AG04450 (cell line): Measurements from ENCODE around the gene EFHD1. TPM values are rescaled to one million over a fixed set of nuclear protein-coding genes. Genes with fewer than 3 reads are reported as not detected.
"Not testable (repeated sequence)": the region's sequence is repeated elsewhere in the genome, so short reads cannot be mapped to it uniquely, and the experiment has no call there.

ENCODE experiments used
- CTCF ChIA-PET: fragments of 300-600, 350-600 bp; formaldehyde crosslinking; extraction: SDS; loops from one replicate; lab custom pipeline; 2022; ENCODE audit warnings: antibody characterized with exemption, inconsistent platforms; lab: Charles Lee
- POLR2A ChIA-PET: fragments of 350-600 bp; formaldehyde crosslinking; extraction: SDS; loops from one replicate; lab custom pipeline; 2021; ENCODE audit warnings: antibody characterized with exemption, inconsistent platforms; lab: Yijun Ruan, JAX
- DNase-seq: peaks from one replicate; pipeline ENCODE4 v3.0.0-alpha.2; 2011; ENCODE audit warnings: low read depth, low spot score
- H3K27ac ChIP-seq: one replicate; pipeline ENCODE4 v1.5.1; 2012; ENCODE audit warnings: low read depth, low read length, control low read depth
- H3K27me3 ChIP-seq: one replicate; pipeline ENCODE4 v1.6.0; 2012; ENCODE audit warnings: low read length; ENCODE audit not compliant: control insufficient read depth, insufficient read depth
- H3K4me3 ChIP-seq: 2 replicates; pipeline ENCODE4 v1.5.1; 2011; ENCODE audit warnings: mild to moderate bottlenecking, low read depth, low read length, control low read depth
- H3K9me3 ChIP-seq: 2 replicates; pipeline ENCODE4 v1.5.1; 2012; ENCODE audit warnings: low read length; ENCODE audit not compliant: control insufficient read depth, insufficient read depth
- CTCF ChIP-seq: IDR thresholded peaks from 2 replicates; pipeline ENCODE4 v1.5.1; 2011; ENCODE audit warnings: low read depth, low read length, control low read depth, inconsistent platforms
- polyA plus RNA-seq: library from polyadenylated mRNA; depleted of rRNA; stranded (reverse); fragments of >200 nt; gene quantifications from 2 replicates; pipeline ENCODE4 v1.2.3, GENCODE V29; 2011

The EFHD1 gene
- polyA plus RNA-seq, 1 experiment: 0.05 TPM

GRCh38 chr2:232687382-232688160 is 54.2 kb downstream of the EFHD1 start:
- Histone ChIP-seq H3K27me3 (peaks cover 2% of the 10 kb centered on the region), H3K27ac (no peak overlapping the region), H3K9me3 (no peaks in the 10 kb centered on the region), H3K4me3 (no peak overlapping the region)
- no peak for DNase-seq
- TF ChIP-seq CTCF: no peak
- ChIA-PET POLR2A (interaction anchor here (0.7 kb wide), 1 partner anchor 64 kb away, joined by 4 read pairs; no protein-coding TSS in a partner anchor), CTCF (interaction anchor here (0.7 kb wide), 1 partner anchor 580 kb away, joined by 5 read pairs; no protein-coding TSS in a partner anchor)

GRCh38 chr2:232688201-232688600 is 54.8 kb downstream of the EFHD1 start:
- peaks cover 3% of the 10 kb centered on the region for H3K27me3 ChIP-seq
- no peak overlapping the region for H3K27ac ChIP-seq
- ChIA-PET CTCF (interaction anchor here (0.5 kb wide), 1 partner anchor 81 kb away, joined by 6 read pairs; no protein-coding TSS in a partner anchor), POLR2A (no interaction called here)
- DNase-seq: no peak
- TF ChIP-seq CTCF: no peak
- no peaks in the 10 kb centered on the region for H3K9me3 ChIP-seq
- no peak overlapping the region for H3K4me3 ChIP-seq

- ChIA-PET CTCF (no interaction called here), POLR2A (no interaction called here)
- DNase-seq: no peak
- no peak overlapping the region for H3K4me3 ChIP-seq
- H3K9me3 ChIP-seq: no peaks in the 10 kb centered on the region
- H3K27me3 ChIP-seq: peaks cover 3% of the 10 kb centered on the region
- no peak overlapping the region for H3K27ac ChIP-seq
- no peak for TF ChIP-seq CTCF
Observed at GRCh38 chr2:232689152-232689910, 55.9 kb downstream of the EFHD1 start.

- H3K4me3 ChIP-seq, CTCF ChIA-PET, H3K27me3 ChIP-seq, H3K9me3 ChIP-seq, DNase-seq, POLR2A ChIA-PET, H3K27ac ChIP-seq: not testable (repeated sequence)
Observed at GRCh38 chr2:232691117-232691516, 57.7 kb downstream of the EFHD1 start.

- CTCF ChIA-PET: no interaction called here
- Histone ChIP-seq H3K27ac (no peak overlapping the region), H3K9me3 (no peaks in the 10 kb centered on the region; the same call in 1 of the 2 replicates), H3K4me3 (no peak overlapping the region), H3K27me3 (peaks cover 3% of the 10 kb centered on the region)
- DNase-seq: no peak
- POLR2A ChIA-PET: no interaction called here
- no peak for TF ChIP-seq CTCF
Observed at GRCh38 chr2:232693344-232693743, 59.9 kb downstream of the EFHD1 start.
